Heart right ventricle (tissue), 16 donors: ENCODE results near the gene MOBP. TPM values are rescaled to one million over a fixed set of nuclear protein-coding genes. Genes with fewer than 3 reads are reported as not detected.

Experiments used
- ATAC-seq, 8 donors: fragments of 200-7000 bp; cut with Tn5 transposase; one replicate each; pipeline ENCODE4 v1.9.1; 2020; ENCODE audit warnings: mild to moderate bottlenecking in 8 of 8, moderate library complexity in 8 of 8, moderate number of reproducible peaks in 1 of 8
- DNase-seq, 2 donors: peaks; one replicate each; pipeline ENCODE4 v3.0.0-alpha.2; 2020
- H3K27ac ChIP-seq, 10 donors: fragments of 200-600 bp; sonication (generic) in 2 of 10; one replicate each; pipeline versions ENCODE4 v1.5.0 to v1.8.0; 2020 to 2022; ENCODE audit warnings: mild to moderate bottlenecking in 3 of 10
- H3K27me3 ChIP-seq, 7 donors: fragments of 200-600 bp; one replicate each; pipeline ENCODE4 v1.8.0; 2021 to 2022; ENCODE audit warnings: mild to moderate bottlenecking in 2 of 7
- H3K36me3 ChIP-seq, 9 donors: fragments of 200-600 bp; sonication (generic) in 1 of 9; one replicate each; pipeline versions ENCODE4 v1.5.0 to v1.8.0; 2020 to 2022; ENCODE audit warnings: mild to moderate bottlenecking in 2 of 9
- H3K4me1 ChIP-seq, 9 donors: fragments of 200-600 bp; sonication (generic) in 1 of 9; one replicate each; pipeline versions ENCODE4 v1.5.0 to v1.8.0; 2020 to 2022; ENCODE audit warnings: mild to moderate bottlenecking in 4 of 9
- H3K4me3 ChIP-seq, 10 donors: fragments of 200-600 bp; sonication (generic) in 2 of 10; one replicate each; pipeline versions ENCODE4 v1.5.0 to v1.8.0; 2020 to 2022; ENCODE audit warnings: mild to moderate bottlenecking in 7 of 10, moderate library complexity in 2 of 10
- H3K9me3 ChIP-seq, 11 donors: fragments of 200-600 bp in 10 of 11; sonication (generic) in 2 of 11; one replicate each; pipeline versions ENCODE4 v1.5.0 to v1.8.0; 2013 to 2022; ENCODE audit warnings: mild to moderate bottlenecking in 2 of 11, control low read depth in 1 of 11, moderate library complexity in 1 of 11
- WGBS, 2 donors: extraction: QIAGEN DNeasy Blood & Tissue Kit; methylation state at CpG; one replicate each; pipeline ENCODE4 v1.1.7; 2013; ENCODE audit warnings: inconsistent platforms in 1 of 2; 5-methylcytosine and 5-hydroxymethylcytosine counted together
- intact Hi-C, 10 donors: fragments of 100-400 bp; cut with DNase I; formaldehyde crosslinking; loops; one replicate each; pipeline versions ENCODE4 v1.11.1 to v1.14.2; 2022
- polyA plus RNA-seq, 2 donors: library from polyadenylated mRNA; stranded (reverse); fragments of 200-250 nt; gene quantifications; one replicate each; pipeline ENCODE4 v1.2.3, GENCODE V29; 2013
- total RNA-seq, 10 donors: library from RNA; stranded (reverse); fragmentation: NEBNext Ultra II Directional in 3 of 10; extraction: Animal tissue kit (Norgen Biotek cat#: 25700) in 3 of 10; gene quantifications; one replicate each; pipeline versions ENCODE4 v1.2.1 to v1.2.4, GENCODE V29; 2021 to 2023
- TF ChIP-seq, protein P1 (sequence below), 9 donors: fragments of 200-600 bp; sonication (generic) in 2 of 9; IDR thresholded peaks; one replicate each; pipeline versions ENCODE4 v1.5.0 to v1.8.0; 2021 to 2022; ENCODE audit warnings: antibody characterized with exemption in 9 of 9, mild to moderate bottlenecking in 5 of 9, moderate library complexity in 1 of 9
- donor health status: Arrhythmogenic right ventricular cardiomyopathy.
- donor health status: ischemic (EF 13 %, LVEDD 7.1; RV severe dilation, severe dysfunction).
- donor health status: healthy with polysubstance abuse.
- donor health status: DM: no; HTN: yes; CAD: no.
- donor health status: DM: no; HTN: no; CAD: no.
- donor health status: ischemic (EF 25% LVEDD 6.9; RV normal size, moderate dysfunction).
- donor health status: ischemic (EF 25% LVEDD 5.7; RV mildly dilated, moderate dysfunction).
- donor health status: healthy.
- donor health status: DM: yes; HTN: yes; CAD: no.
- donor health status: Ischemic cardiomyopathy.
- donor health status: ischemic (EF 35%, LVEDD 5.7; RV mildly dilated, moderate dysfunction).
- donor health status: nonischemic (EF 11% LVEDD 7.7; RV severe dilation, severe dysfunction).
- donor health status: DM: yes; HTN: yes; CAD: no.
- donor health status: PGD.
- donor health status: ischemic (EF 29% LVEDD 5.4; RV normal size, mild dysfunction).
- donor health status: nonischemic (EF 23%, LVEDD 6.1; RV moderate dilation, normal function).

Gene MOBP
- total and polyA plus RNA-seq, 12 donors, result 0.01 to 0.59 (median 0.11) TPM; not detected in 7

DNA sequence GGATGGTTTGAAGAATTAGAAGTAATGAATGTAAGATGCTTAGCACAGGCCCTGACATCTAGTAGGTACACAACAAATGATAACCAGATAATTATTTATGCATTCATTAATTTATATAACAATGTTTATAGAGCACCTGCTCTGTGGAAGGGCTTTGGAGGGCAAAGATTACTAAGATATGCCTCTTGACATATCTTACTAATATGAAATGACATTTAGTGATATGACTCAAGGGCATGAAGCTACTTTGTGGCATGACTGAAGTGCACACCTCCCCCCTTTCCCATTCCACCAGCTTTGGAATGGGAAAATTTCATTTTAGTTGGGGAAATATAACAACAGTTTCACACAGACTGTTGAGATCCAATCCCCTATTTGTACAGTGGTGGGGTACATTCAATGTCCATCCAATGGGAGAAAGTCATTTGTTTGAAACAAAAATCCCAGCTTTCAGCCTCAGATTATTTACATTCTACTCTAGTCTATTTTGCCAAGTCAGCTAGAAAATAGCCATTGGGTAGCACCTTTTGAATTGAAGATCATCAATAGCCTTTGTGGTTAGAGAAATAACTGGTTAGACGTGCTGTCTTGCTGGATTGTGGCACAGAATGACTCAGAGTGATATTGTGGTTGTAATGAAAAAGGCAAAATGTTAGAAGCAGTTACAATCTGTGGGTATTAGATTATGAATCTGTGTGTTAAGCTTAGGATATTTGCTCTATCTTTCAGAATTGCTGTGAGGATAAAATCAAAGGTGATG lies 72.9 kb downstream of the MOBP start:
- Histone ChIP-seq H3K27me3 (peaks cover 0 to 6% (median 0%) of the 10 kb centered on the region in 7 donors), H3K9me3 (no peaks in the 10 kb centered on the region), H3K36me3 (no peaks in the 10 kb centered on the region), H3K27ac (no peak overlapping the region), H3K4me1 (peaks cover 0 to 4% (median 0%) of the 10 kb centered on the region in 9 donors), H3K4me3 (no peak overlapping the region)
- TF ChIP-seq, protein P1, sequence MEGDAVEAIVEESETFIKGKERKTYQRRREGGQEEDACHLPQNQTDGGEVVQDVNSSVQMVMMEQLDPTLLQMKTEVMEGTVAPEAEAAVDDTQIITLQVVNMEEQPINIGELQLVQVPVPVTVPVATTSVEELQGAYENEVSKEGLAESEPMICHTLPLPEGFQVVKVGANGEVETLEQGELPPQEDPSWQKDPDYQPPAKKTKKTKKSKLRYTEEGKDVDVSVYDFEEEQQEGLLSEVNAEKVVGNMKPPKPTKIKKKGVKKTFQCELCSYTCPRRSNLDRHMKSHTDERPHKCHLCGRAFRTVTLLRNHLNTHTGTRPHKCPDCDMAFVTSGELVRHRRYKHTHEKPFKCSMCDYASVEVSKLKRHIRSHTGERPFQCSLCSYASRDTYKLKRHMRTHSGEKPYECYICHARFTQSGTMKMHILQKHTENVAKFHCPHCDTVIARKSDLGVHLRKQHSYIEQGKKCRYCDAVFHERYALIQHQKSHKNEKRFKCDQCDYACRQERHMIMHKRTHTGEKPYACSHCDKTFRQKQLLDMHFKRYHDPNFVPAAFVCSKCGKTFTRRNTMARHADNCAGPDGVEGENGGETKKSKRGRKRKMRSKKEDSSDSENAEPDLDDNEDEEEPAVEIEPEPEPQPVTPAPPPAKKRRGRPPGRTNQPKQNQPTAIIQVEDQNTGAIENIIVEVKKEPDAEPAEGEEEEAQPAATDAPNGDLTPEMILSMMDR (IDR thresholded peaks at IDR 0.05), result no peak
- intact Hi-C loops, result loop anchor here in 8 of 10 donors (2.0 to 10.0 kb wide), 5 partner anchors 634 to 644 kb away; no protein-coding TSS in a partner anchor
- DNase-seq, result no peak
- WGBS, 2 donors, result 74 to 83% methylated on average over 1 of the region's 1 CpG
- ATAC-seq, result no peak

DNA sequence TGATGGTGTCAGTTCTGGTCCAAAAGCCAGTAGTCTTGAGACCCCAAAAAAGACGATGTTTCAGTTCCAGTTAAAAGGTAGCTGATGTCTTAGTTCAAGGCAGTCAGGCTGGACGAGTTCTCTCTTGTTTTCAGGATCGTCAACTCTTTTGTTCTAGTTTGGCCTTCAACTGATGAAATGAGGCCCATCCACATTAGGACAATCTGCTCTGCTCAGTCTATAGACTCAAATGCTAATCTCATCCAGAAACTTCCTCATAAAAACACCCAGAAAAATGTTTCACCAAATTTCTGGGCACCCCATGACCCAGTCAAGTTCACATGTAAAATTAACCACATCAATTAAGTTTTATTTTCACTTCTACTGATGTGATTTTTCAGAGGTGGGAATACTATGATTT lies 74.0 kb downstream of the MOBP start:
- DNase-seq (no peak), ATAC-seq (no peak)
- Histone ChIP-seq H3K36me3 (no peaks in the 10 kb centered on the region), H3K4me3 (no peak overlapping the region), H3K9me3 (no peaks in the 10 kb centered on the region), H3K27me3 (peaks cover 0 to 6% (median 0%) of the 10 kb centered on the region in 7 donors), H3K4me1 (peaks cover 0 to 4% (median 0%) of the 10 kb centered on the region in 9 donors), H3K27ac (no peak overlapping the region)
- 70 to 80% methylated on average over 3 of the region's 3 CpGs for WGBS, 2 donors
- TF ChIP-seq, protein P1 (IDR thresholded peaks at IDR 0.05), result no peak
- intact Hi-C loops, result loop anchor here in 8 of 10 donors (2.0 to 10.0 kb wide), 5 partner anchors 633 to 643 kb away; no protein-coding TSS in a partner anchor

DNA sequence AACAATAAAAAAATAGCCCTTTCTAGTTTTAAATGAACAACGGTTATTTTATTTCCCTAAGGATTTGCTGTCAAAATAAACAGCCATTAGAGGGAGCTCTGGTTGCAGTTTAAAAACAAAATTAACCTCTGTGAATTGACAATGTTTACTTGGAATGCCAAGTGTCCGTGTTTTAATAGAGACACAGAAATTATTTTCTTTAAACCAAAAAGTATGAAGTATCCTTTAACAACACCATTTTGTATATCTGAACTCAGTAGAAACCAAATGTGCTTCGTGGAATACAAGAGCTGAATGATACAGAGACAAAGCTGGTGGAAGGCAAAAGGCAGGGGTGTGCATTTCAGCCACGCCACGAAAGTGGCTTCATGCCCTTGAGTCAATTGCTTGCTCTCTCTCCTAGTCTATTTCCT lies 74.4 kb downstream of the MOBP start:
- 21 to 23% methylated on average over 5 of the region's 5 CpGs for WGBS, 2 donors
- Histone ChIP-seq H3K27me3 (peaks cover 0 to 6% (median 0%) of the 10 kb centered on the region in 7 donors), H3K4me1 (peaks cover 0 to 4% (median 0%) of the 10 kb centered on the region in 9 donors), H3K36me3 (no peaks in the 10 kb centered on the region), H3K4me3 (peak overlapping the region in 3 of 10 donors; percentile 6 to 29 (median 28)), H3K9me3 (no peaks in the 10 kb centered on the region), H3K27ac (no peak overlapping the region)
- no peak for ATAC-seq
- no peak for DNase-seq
- intact Hi-C loops, result loop anchor here in 8 of 10 donors (2.0 to 10.0 kb wide), 5 partner anchors 633 to 643 kb away; no protein-coding TSS in a partner anchor
- TF ChIP-seq, protein P1 (IDR thresholded peaks at IDR 0.05), result peak in 8 of 9 donors; percentile 13 to 71 (median 54)

DNA sequence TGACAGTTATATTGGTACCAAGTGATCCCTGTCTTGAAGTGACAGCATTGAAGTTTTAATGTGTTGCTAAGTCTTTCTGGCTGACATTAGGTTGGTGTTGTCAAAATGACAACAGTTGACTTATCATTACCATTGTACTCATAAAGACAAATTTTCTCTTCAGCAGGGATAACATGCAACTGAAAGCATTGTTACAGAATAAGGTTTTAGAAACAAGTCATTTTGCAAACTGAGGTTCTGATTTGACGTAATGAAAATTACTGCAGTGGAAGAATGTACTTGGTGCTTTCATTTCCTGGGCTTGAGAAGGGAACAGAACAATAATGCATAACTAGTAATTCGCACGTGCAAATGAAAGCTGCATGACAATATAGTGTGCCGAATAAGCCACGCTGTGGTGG lies 75.1 kb downstream of the MOBP start:
- TF ChIP-seq, protein P1 (IDR thresholded peaks at IDR 0.05), result no peak
- Histone ChIP-seq H3K27me3 (peaks cover 0 to 6% (median 0%) of the 10 kb centered on the region in 7 donors), H3K4me3 (no peak overlapping the region), H3K27ac (no peak overlapping the region), H3K9me3 (no peaks in the 10 kb centered on the region), H3K36me3 (no peaks in the 10 kb centered on the region), H3K4me1 (peaks cover 0 to 4% (median 0%) of the 10 kb centered on the region in 9 donors)
- ATAC-seq (no peak), DNase-seq (no peak)
- WGBS, 2 donors, result 89 to 91% methylated on average over 5 of the region's 5 CpGs
- intact Hi-C loops, result loop anchor here in 7 of 10 donors (5.0 to 10.0 kb wide), 4 partner anchors 632 to 642 kb away; no protein-coding TSS in a partner anchor
